ENCODE results near the gene TACC2. TPM values are rescaled to one million over a fixed set of nuclear protein-coding genes. Genes with fewer than 3 reads are reported as not detected.

Gene TACC2
- total and polyA plus RNA-seq, 2 experiments from 2014 or later: 4.3 to 16.7 TPM

DNA sequence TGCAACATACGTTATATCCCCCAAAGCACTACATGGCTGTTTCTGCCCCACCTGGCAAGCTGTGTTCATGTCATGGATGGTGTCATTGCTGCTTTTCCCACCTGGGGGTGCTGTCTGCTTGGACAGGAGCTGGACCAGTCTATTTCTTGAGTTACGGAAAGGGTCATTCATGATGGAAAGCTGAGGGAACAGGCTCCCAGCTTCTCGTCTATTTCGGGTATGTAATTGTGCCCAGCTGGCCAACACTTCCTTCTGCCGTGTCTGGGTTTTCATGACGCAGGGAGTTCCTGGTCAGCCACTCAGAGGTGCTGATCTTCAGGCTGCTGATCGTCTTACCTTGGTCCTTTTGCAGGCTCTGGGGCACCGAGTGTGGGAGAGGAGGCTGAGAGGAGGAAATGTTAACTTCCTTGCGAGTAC, 290.8 kb downstream of the TACC2 start:
- DNase-seq: peak; percentile 60
- WGBS, 2 experiments (ENCODE audit: low coverage in 1 of 2, low lambda C conversion rate in 2 of 2, missing lambda C conversion rate in 2 of 2): 34 to 39% methylated on average over 9 of the region's 9 CpGs

DNA sequence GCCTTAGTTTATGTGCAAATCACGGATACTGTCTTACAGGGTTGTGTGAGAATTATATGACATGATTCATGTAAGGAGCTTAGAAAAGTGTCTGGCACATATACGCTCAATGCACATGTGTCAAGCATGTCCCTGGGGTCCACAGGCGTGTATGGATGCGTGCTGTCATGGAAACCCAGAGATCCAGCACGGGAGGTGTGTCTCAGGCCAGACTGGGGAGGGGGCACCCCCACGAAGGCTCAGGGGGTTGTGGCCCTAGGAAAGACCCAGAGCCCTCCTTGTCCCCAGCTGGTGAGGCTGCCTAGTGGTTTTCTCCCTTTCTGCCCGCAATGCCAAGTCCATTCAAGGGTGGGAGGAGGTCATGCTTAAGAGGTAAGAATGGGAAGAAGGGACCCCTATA, 291.2 kb downstream of the TACC2 start:
- in situ Hi-C loops (cut with MboI): loop anchor here (25.0 kb wide), 1 partner anchor 707 kb away; the partner anchor contains the start of gene PSTK
- Histone ChIP-seq H3K9me3 (ENCODE audit: low read depth) (no peaks in the 10 kb centered on the region), H3F3A (ENCODE audit: insufficient read depth) (peaks cover 15% of the 10 kb centered on the region), H3K9me2 (ENCODE audit: insufficient read depth) (no peaks in the 10 kb centered on the region), H3K9ac (no peak overlapping the region), H3K4me3 (no peak overlapping the region), H3K79me2 (ENCODE audit: insufficient read depth) (no peaks in the 10 kb centered on the region), H2AFZ (no peak overlapping the region), H4K20me1 (ENCODE audit: insufficient read depth) (no peaks in the 10 kb centered on the region), H3K36me3 (ENCODE audit: low read depth) (no peaks in the 10 kb centered on the region), H3K4me2 (ENCODE audit: unreplicated experiment) (no peak overlapping the region), H3K27me3 (replicated peaks; ENCODE audit: insufficient read depth) (no peaks in the 10 kb centered on the region), H3K4me1 (ENCODE audit: insufficient read depth) (peaks cover 12% of the 10 kb centered on the region), H3K27ac (no peak overlapping the region)
- TF ChIP-seq EZH2 (IDR thresholded peaks at IDR 0.05; ENCODE audit: insufficient read depth, poor library complexity, severe bottlenecking) (no peak), EZH2phosphoT487 (IDR thresholded peaks at IDR 0.05; ENCODE audit: insufficient read depth, low read depth) (no peak)
- no peak for DNase-seq
- WGBS, 2 experiments (ENCODE audit: low coverage in 1 of 2, low lambda C conversion rate in 2 of 2, missing lambda C conversion rate in 2 of 2): 42 to 43% methylated on average over 7 of the region's 7 CpGs

More for the DNA sequence above, 290.8 kb downstream of the TACC2 start:
- H3K27ac ChIP-seq: no peak overlapping the region
- in situ Hi-C loops (cut with MboI): loop anchor here (25.0 kb wide), 1 partner anchor 708 kb away; the partner anchor contains the start of gene PSTK
- no peaks in the 10 kb centered on the region for H4K20me1 ChIP-seq (ENCODE audit: insufficient read depth)
- no peaks in the 10 kb centered on the region for H3K9me2 ChIP-seq (ENCODE audit: insufficient read depth)
- no peak overlapping the region for H2AFZ ChIP-seq
- H3K4me2 ChIP-seq (ENCODE audit: unreplicated experiment): no peak overlapping the region
- H3K4me1 ChIP-seq (ENCODE audit: insufficient read depth): peaks cover 12% of the 10 kb centered on the region
- no peak overlapping the region for H3K4me3 ChIP-seq
- TF ChIP-seq EZH2 (IDR thresholded peaks at IDR 0.05; ENCODE audit: insufficient read depth, poor library complexity, severe bottlenecking): no peak
- TF ChIP-seq EZH2phosphoT487 (IDR thresholded peaks at IDR 0.05; ENCODE audit: insufficient read depth, low read depth): no peak
- peaks cover 15% of the 10 kb centered on the region for H3F3A ChIP-seq (ENCODE audit: insufficient read depth)
- H3K27me3 ChIP-seq (replicated peaks; ENCODE audit: insufficient read depth): no peaks in the 10 kb centered on the region
- no peaks in the 10 kb centered on the region for H3K9me3 ChIP-seq (ENCODE audit: low read depth)
- H3K79me2 ChIP-seq (ENCODE audit: insufficient read depth): no peaks in the 10 kb centered on the region
- no peak overlapping the region for H3K9ac ChIP-seq
- no peaks in the 10 kb centered on the region for H3K36me3 ChIP-seq (ENCODE audit: low read depth)

DNA sequence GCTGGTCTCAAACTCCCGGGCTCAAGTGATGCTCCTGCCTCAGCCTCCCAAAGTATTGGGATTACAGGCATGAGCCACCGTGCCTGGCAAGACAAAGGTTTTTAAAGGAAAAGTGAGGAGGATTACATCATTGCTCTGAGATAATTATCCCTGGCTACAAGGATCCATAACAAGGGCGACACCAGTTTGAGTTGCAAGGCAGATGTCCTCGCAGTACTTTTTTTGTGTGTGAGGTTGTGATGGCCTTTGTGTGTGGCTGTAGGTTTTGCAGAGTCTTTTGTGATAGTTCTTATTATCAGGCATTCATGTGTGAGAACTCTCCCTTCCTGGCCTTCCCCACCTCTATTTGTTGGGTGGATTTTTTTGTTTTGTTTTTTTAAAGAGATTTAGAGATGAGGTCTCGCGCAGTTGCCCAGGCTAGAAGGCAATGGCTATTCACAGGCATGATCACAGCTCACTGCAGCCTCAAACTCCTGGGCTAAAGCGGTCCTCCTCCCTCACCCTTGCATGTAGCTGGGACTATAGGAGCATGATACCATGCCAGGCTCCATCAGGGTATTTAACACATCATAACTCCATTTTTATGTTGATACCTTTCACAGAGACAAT, 292.2 kb downstream of the TACC2 start:
- no peak overlapping the region for H3K9ac ChIP-seq
- H3K9me3 ChIP-seq (ENCODE audit: low read depth): no peaks in the 10 kb centered on the region
- H3K79me2 ChIP-seq (ENCODE audit: insufficient read depth): no peaks in the 10 kb centered on the region
- H3F3A ChIP-seq (ENCODE audit: insufficient read depth): peaks cover 15% of the 10 kb centered on the region
- in situ Hi-C loops (cut with MboI): loop anchor here (25.0 kb wide), 1 partner anchor 706 kb away; the partner anchor contains the start of gene PSTK
- H3K27me3 ChIP-seq (replicated peaks; ENCODE audit: insufficient read depth): no peaks in the 10 kb centered on the region
- H3K4me3 ChIP-seq: no peak overlapping the region
- H4K20me1 ChIP-seq (ENCODE audit: insufficient read depth): no peaks in the 10 kb centered on the region
- 87 to 90% methylated on average over 7 of the region's 7 CpGs for WGBS, 2 experiments (ENCODE audit: low coverage in 1 of 2, low lambda C conversion rate in 2 of 2, missing lambda C conversion rate in 2 of 2)
- no peaks in the 10 kb centered on the region for H3K9me2 ChIP-seq (ENCODE audit: insufficient read depth)
- H2AFZ ChIP-seq: no peak overlapping the region
- no peak overlapping the region for H3K27ac ChIP-seq
- H3K4me1 ChIP-seq (ENCODE audit: insufficient read depth): peaks cover 12% of the 10 kb centered on the region
- no peak for DNase-seq
- no peak overlapping the region for H3K4me2 ChIP-seq (ENCODE audit: unreplicated experiment)
- TF ChIP-seq EZH2 (IDR thresholded peaks at IDR 0.05; ENCODE audit: insufficient read depth, poor library complexity, severe bottlenecking): no peak
- no peak for TF ChIP-seq EZH2phosphoT487 (IDR thresholded peaks at IDR 0.05; ENCODE audit: insufficient read depth, low read depth)
- H3K36me3 ChIP-seq (ENCODE audit: low read depth): no peaks in the 10 kb centered on the region

DNA sequence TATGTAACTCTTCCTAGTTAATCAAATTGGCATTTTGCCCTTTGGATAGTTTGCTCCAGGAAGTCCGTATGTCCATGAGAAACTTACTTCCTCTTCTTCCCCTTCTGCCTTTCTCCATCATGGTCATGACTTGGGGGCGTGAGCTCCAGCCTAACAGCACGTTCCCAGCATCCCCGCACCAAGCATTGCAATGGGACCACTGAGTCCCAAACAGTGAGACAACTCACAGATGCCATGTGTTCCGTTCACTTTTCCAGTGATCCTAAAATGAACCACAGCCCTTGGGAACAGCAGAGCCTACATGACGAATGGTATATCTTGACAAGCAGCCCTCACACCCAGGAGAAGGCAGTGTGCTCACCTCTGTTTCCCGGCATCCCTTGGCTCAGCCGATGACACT, 292.8 kb downstream of the TACC2 start:
- Histone ChIP-seq H3K4me2 (ENCODE audit: unreplicated experiment) (peak overlapping the region; percentile 41), H3K9me2 (ENCODE audit: insufficient read depth) (no peaks in the 10 kb centered on the region), H3K4me3 (no peak overlapping the region), H4K20me1 (ENCODE audit: insufficient read depth) (no peaks in the 10 kb centered on the region), H3K79me2 (ENCODE audit: insufficient read depth) (no peaks in the 10 kb centered on the region), H3F3A (ENCODE audit: insufficient read depth) (peaks cover 15% of the 10 kb centered on the region), H3K9ac (no peak overlapping the region), H2AFZ (no peak overlapping the region), H3K27me3 (replicated peaks; ENCODE audit: insufficient read depth) (no peaks in the 10 kb centered on the region), H3K27ac (no peak overlapping the region), H3K9me3 (ENCODE audit: low read depth) (no peaks in the 10 kb centered on the region), H3K36me3 (ENCODE audit: low read depth) (no peaks in the 10 kb centered on the region), H3K4me1 (ENCODE audit: insufficient read depth) (peaks cover 12% of the 10 kb centered on the region)
- 96 to 97% methylated on average over 8 of the region's 8 CpGs for WGBS, 2 experiments (ENCODE audit: low coverage in 1 of 2, low lambda C conversion rate in 2 of 2, missing lambda C conversion rate in 2 of 2)
- in situ Hi-C loops (cut with MboI): loop anchor here (25.0 kb wide), 1 partner anchor 706 kb away; the partner anchor contains the start of gene PSTK
- TF ChIP-seq EZH2phosphoT487 (IDR thresholded peaks at IDR 0.05; ENCODE audit: insufficient read depth, low read depth) (no peak), EZH2 (IDR thresholded peaks at IDR 0.05; ENCODE audit: insufficient read depth, poor library complexity, severe bottlenecking) (no peak)
- DNase-seq: no peak
